GM18861 (cell line): ENCODE results near the gene PTDSS2.

Experiments used
- ATAC-seq: cut with Tn5 transposase; IDR thresholded peaks from one replicate; pipeline ENCODE4 v1.9.1; 2021; ENCODE audit not compliant: unreplicated experiment

The PTDSS2 gene

GRCh38 chr11:528166-528814 is 78.2 kb downstream of the PTDSS2 start:
- ATAC-seq, result no peak

GRCh38 chr11:528815-529727 is 79.0 kb downstream of the PTDSS2 start:
- no peak for ATAC-seq

GRCh38 chr11:529728-530411 is 79.8 kb downstream of the PTDSS2 start:
- no peak for ATAC-seq

- ATAC-seq, result no peak
Measured at GRCh38 chr11:530960-531831, 81.1 kb downstream of the PTDSS2 start.

GRCh38 chr11:531919-532526 is 81.9 kb downstream of the PTDSS2 start:
- no peak for ATAC-seq

GRCh38 chr11:532527-532985 is 82.5 kb downstream of the PTDSS2 start:
- no peak for ATAC-seq

GRCh38 chr11:532986-533585 is 83.0 kb downstream of the PTDSS2 start:
- no peak for ATAC-seq

GRCh38 chr11:533586-534395 is 83.7 kb downstream of the PTDSS2 start:
- ATAC-seq, result no peak

- no peak for ATAC-seq
Measured at GRCh38 chr11:534396-535209, 84.5 kb downstream of the PTDSS2 start.

- no peak for ATAC-seq
Measured at GRCh38 chr11:535210-535518, 85.1 kb downstream of the PTDSS2 start.

GRCh38 chr11:535519-536454 is 85.7 kb downstream of the PTDSS2 start, which contains the start of gene HRAS:
TSS of gene HRAS (minus strand) at chr11:535576.
- peak; percentile 50 for ATAC-seq

- ATAC-seq, result peak; percentile 49
Measured at GRCh38 chr11:536841-537621, 87.0 kb downstream of the PTDSS2 start, which contains the start of gene LRRC56. TSS of gene LRRC56 (plus strand) at chr11:537527. CDS start at chr11:540685, 3,158 bp downstream.

- no peak for ATAC-seq
Measured at GRCh38 chr11:537622-538430, 87.7 kb downstream of the PTDSS2 start.

GRCh38 chr11:538431-539051 is 88.5 kb downstream of the PTDSS2 start:
- ATAC-seq, result no peak

- ATAC-seq, result no peak
Measured at GRCh38 chr11:539971-540481, 89.9 kb downstream of the PTDSS2 start.
